Measurements from ENCODE around the gene OBP2A.
A peak's percentile ranks its signal among the peaks of the same experiment; 100 is the strongest.
"Not testable (repeated sequence)": the region's sequence is repeated elsewhere in the genome, so short reads cannot be mapped to it uniquely, and the experiment has no call there.

The OBP2A gene, protein sequence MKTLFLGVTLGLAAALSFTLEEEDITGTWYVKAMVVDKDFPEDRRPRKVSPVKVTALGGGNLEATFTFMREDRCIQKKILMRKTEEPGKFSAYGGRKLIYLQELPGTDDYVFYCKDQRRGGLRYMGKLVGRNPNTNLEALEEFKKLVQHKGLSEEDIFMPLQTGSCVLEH

DNA sequence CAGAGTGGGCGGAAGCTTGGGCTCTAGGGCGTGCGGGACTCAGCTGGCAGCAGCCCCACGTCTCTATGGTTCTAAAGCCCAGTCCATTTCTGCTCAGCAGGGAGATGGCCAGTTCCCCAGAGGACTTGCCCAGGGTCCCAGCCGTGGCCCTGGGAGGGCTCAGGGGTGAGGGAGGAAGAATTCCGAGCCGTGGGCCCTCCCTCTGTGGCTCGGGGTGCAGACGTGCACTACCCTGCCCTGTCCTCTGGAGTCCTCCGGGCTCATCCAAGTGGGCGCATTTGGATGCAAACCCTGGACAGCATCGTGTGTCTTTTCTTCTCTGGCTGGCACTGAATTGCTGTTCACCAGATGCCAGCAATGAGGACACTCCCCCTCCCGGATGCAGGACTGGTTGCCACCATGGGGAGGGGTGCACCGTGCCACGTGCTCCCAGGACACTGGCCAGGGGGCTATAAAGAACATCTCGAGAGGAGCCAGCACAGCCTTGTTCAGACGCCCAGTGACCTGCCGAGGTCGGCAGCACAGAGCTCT, at the start of gene OBP2A:
Gene OBP2A (plus strand): TSS at position 481 of the 531 bp plus-strand sequence. CDS start 55 bp downstream, outside the sequence.
- not testable (repeated sequence) for DNase-seq

DNA sequence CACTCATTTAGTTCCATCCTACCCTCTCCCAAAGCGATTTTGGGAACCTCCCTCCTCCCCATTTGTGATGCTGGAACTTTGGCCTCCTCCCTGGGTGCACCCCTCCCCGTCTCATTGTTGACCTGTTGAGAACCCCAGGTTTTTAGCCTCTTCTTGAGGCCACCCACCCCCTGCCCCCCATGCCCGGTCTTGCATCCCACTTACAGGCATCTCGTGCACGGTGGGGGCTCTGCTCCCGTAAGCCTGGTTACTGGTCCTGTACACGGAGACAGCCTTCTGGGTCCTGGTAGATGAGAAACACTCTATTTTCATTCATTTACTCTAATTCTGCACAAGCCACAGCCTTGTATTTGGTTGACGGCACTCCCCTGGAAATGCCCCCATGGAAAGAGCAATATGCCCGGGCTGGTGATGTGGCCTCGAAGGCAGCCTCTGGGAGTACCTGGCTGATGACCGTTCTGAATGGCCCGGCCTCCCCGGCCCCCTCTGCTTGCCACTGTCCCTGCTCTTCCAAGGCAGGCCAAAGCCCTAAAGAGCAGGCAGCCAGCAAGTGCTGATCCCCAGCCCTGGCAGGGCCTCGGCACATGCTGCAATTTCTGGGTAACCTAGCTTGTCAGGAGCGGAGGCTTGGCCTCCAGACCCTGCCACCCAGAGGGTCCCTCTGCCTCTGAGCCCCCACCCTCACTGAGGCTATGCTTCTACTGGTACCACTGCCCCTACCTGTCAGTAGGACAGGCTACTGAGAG, 47.4 kb upstream of the OBP2A start:
- DNase-seq: no peak

DNA sequence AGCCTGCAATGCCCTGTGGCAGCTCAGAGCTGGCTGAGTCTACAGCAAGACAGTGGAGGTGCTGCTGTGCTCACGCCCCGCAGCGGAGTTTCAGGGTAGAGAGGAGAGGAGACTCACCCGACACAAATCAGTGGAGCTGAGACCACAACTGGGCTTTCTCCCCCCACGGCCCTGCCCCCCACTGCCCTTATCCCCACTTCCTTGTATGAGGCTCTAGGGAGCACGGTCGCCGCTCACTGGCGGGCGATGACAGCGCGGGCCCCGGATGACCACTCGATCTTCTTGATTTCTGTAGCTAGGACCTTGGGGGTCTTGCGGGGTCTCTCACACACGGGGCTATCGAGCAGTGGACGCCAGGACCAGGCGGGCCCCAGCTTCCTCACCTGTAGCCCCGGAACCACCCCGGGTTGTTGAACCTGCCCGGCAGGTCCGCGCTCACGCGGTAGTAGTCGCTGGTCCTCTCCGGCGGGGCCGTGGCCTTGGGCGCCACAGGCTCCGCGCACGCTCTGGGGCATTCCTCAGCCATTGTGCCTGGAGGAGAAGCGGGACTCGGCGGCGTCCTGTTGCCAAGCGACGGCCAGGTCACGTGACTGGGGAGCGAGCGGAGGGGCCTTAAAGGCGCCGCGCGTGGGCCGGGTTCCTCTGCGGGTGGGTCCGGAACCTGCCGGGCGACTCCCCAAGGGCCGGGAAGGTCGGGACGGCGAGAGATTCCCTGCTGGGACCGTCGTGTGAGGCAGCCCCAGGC, 46.4 kb upstream of the OBP2A start:
- DNase-seq: peak; percentile 89

DNA sequence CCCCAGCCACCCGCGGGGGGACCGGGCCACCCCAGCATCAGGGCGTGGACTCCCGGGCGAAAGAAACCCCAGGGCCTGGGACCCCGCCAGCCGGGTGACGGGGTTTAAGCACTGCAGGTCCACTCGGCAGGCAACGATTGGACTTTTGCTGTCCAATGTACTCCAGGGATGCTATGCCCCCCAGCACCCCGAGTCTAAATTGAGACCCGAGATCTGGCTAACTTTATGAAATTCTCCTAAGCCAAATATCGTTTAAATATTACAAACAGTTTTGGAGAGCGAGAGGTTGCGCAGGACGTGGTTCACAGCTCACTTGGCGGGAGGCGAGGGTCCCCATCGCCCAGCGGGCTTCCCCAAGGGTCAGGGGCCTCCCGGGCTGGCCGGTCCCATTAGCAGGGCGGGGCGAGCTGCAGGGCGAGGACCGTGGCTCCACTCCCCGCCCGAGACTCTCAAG, 45.8 kb upstream of the OBP2A start:
- DNase-seq: no peak

DNA sequence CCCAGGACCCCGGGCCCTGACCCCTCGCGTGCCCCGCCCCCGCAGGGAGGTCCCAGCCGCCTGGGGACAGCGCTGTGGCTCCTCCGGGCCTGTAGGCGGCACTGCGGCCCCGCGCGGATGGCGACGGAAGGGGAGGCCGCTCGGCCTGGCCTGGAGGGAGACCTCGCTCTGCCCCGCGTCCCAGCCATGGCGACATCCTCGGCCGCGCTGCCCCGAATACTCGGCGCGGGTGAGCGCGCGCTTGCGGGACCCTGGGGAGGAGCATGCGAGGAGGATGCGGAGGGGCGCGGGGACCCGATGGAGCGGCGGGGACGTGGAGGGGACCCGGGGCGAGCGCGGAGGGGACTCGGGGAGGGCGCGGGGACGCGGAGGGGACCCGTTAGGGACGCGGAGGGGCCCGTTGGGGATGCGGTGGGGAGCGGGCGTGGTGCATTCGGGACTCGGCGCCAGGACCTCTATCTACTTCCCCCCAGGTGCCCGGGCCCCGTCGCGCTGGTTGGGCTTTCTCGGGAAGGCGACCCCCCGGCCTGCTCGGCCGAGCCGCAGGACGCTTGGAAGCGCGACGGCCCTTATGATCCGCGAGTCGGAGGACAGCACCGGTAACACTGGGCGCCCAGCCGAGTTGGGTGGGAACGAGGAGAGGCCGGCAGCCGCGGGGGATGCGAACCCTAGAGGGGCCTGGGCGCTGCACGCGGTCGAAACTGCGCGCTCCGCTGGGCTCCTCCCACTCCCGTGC, 45.2 kb upstream of the OBP2A start, which contains the start of gene MRPS2:
Gene MRPS2 (plus strand): TSS at position 158 of the 736 bp plus-strand sequence. CDS start 29 bp downstream, at position 187.
- peak; percentile 88 for DNase-seq

DNA sequence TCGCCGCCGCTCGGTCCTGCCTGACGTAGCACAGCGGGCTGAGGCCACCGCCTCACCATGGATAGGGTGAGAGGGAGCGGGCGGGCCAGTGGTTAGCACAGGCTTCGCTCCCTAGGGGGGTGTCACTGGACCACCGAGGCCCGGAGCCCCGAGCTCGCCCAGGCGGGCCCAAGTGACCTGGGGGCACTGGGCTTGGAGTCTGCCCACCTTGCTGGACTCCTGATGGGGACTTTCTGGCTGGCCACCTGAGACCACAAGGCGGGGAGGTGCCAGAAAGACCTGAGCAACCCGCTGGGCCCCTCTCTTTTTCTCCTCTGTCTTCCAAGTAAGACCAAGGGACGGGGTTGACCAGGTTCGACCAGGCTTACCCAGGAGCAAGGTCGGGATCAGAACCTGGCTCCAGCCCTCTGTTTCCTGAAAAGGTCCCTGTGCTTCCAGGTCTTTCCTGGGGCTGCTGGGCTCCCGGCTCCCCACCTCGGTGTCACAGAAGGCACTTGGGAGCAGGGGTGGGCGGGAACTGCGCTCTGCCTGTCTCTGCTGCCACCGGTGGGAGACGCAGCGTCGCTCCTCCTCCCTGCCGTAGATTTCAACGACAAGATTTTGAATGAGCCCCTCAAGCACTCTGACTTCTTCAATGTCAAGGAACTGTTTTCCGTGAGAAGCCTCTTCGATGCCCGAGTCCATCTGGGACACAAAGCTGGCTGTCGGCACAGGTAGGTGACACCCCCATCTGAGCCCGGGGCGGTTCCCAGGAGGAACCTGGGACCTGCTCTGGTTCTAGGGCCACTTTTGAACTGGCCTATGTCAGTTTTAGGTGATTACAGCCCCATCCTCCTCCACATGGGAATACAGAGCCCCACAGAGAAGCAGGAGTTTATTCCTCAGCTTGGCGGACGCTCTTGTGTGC, 44.4 kb upstream of the OBP2A start:
- peak; percentile 79 for DNase-seq

DNA sequence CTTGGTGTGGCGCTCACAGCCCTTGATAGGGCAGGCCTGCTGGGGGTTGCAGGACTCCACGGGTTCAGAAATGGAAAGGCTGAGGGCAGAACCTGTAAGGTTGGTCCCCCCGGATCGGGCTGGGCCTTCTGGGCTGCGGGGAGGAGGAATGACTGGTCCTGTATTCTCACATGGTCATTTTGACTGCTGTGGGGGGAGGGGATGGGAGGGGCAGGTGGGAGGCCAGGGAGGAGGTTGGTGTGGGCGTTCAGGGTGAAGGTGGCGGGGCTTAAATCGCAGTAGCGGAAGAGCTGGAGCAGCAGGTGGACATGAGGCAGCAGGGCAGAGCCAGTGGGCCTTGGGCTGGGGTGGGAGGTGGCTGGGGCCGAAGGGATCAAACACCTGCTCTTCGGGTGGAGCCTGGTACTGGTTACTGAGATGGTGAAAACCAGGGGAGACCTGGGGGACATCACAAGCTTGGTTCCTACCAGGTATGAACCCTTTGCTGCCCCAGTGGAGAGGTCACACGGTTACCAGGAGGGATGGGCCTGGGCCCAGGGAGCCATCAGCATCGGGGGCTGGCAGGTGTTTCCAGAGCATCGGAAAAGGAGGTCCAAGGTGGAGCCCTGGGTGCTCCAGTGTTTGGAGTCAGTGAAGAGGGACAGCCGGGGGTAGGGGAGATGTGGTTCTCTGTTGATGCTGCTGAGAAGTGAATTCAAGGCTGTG, 43.6 kb upstream of the OBP2A start:
- DNase-seq: no peak

DNA sequence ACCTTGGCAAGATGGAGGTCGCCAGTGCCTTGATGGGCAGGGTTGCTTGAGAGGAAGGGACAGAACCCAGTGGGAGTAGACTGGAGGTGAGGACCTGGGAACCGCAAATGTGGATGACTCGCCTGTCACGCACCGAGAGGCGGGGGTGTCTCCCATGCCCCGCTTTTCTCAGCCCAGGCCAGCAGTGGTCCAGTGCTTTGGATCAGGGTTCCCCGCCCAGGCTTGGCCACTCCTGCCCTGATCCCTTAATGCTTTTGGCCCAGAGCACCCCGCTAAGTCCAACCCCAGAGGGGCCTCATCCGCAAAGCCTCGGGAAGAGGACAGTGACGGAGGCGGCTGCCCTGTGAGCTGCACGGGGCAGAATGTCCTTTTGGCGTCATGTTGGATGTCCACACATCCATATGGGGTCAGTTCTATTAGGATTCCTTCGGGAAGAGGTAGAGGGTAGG, 43.0 kb upstream of the OBP2A start:
- no peak for DNase-seq

DNA sequence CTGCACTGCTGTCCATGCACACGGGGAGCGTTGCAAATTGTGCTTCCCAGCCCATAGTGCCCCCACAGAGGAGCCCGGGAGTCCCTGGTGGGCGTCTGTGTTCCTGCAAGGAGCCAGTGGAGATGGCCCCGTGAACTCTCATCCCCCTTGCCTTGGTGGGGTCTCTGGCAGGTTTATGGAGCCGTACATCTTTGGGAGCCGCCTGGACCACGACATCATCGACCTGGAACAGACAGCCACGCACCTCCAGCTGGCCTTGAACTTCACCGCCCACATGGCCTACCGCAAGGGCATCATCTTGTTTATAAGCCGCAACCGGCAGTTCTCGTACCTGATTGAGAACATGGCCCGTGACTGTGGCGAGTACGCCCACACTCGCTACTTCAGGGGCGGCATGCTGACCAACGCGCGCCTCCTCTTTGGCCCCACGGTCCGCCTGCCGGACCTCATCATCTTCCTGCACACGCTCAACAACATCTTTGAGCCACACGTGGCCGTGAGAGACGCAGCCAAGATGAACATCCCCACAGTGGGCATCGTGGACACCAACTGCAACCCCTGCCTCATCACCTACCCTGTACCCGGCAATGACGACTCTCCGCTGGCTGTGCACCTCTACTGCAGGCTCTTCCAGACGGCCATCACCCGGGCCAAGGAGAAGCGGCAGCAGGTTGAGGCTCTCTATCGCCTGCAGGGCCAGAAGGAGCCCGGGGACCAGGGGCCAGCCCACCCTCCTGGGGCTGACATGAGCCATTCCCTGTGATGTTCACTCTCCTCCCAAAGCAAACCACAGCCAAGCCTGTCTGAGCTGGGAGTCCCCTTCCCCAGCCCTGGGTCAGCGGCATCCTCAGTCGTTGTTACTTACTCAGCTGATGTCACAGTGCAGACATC, 42.3 kb upstream of the OBP2A start:
- DNase-seq: no peak

DNA sequence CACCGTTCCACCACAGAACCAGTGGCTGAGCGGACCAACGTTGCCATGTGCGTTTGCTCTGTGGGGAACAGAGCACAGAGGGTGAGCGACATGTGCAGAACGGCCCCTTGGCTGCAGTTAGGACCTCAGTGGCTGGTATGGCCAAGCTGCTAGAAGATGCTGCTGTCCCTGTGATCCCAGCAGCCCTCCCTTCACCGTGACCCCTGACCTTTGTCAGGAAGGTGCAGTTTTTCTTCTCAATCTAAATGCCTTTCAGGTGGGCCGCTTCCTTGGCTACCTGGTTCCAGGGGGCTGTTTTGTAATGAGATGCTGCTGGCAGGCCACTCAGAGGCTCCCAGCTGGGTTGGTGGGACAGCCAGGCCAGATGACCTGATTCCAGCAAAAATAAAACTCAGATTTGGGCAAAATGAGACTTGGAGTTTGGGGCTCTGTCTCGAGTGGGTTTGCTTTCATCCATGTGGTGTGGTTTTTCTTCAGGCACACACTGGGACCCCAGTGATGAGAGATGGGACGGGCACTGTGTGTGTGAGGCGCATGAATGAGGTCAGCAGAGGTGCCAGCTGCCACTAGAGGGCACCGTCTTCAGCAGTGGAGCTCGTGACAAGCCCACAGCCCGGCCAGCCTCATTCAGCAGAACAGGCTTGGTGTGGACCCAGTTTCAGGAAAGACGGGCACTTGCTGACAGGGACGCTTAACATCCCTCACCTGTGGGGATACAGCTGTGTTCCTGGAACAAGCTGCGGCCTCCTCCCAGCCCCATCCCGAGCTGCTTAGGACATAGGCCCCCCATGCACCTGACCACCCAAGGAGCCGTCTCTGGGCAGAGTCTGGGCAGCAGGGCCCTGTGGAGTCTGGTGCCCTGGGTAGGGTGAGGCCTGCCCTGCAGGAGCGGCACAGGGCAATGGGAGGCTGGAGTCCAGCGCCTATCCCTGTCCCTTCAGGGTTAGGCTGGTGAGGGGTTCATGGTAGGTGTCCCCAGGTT, 41.4 kb upstream of the OBP2A start:
- DNase-seq: peak; percentile 74

DNA sequence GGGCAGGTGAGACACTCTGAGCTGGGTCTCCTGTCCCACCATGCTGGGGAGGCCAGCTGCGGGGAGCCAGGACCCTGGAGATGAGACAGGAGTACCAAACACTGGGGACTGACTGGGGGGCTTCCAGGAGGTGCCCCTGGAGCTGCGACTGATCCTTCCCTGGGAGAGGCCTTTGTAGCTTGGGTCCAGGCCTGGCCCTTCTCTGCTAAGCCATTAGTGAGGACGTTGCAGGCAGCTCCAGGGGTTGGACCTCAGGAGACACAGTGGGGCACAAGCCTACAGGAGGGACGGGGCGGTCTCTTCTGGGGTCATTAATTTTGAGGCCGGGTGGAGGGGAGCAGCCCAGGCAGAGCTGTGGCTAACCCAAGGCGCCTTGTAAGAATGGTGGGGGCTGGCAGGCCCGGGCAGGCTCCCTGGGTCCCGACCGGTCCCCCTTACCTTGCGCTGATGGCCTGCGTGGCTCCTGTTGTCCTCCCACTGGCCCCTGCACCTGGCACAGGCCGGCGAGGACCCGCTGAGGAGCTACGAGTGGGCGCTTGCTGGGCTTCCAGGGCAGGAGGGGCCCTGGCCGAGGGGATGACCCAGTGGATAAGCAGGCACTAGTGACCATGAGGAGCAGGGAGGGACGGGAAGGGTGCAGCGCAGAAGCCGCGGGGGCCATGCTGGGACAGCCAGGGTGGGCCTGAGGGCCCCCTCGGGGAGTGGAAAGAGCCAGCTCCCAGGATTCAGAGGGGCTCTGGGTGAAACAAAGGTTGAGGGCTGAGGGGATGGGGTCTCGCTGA, 40.3 kb upstream of the OBP2A start:
- DNase-seq: no peak

DNA sequence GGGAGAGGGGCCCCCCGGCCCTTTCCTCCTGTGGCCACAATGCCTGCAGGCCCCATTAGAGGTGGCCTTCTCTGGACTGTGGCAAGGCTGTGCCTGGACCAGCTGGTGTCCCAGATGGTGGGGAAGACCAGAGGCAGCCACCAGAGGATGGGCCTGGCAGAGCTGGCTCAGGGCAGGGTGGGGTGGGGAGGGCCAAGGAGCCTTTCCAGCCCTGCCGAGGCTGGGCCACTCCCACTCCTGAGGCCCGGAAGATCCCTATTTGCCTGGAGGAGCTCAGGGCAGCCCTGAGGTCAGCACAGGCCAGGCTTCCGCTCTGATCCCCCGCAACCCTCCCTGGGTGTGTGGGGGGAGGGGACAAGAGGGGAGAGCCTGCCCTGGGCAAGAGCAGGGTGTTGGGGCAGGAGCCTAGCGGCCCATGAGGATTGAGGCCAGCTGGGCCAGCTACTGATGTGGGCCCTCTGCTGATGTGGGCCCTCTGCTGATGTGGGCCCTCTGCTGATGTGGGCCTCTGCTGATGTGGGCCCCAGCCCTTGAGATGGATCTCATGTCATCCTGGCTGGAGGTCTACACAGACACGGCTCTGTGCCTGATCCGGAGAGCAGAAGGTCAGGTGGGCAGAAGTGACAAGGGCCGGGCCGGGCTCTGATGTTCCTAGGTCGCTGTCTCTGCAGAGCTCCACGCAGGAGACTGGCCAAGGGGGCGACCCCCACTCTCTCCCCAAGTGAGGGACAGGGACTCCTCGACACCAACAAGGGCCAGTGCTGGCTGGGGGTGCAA, 39.4 kb upstream of the OBP2A start:
- DNase-seq: no peak

DNA sequence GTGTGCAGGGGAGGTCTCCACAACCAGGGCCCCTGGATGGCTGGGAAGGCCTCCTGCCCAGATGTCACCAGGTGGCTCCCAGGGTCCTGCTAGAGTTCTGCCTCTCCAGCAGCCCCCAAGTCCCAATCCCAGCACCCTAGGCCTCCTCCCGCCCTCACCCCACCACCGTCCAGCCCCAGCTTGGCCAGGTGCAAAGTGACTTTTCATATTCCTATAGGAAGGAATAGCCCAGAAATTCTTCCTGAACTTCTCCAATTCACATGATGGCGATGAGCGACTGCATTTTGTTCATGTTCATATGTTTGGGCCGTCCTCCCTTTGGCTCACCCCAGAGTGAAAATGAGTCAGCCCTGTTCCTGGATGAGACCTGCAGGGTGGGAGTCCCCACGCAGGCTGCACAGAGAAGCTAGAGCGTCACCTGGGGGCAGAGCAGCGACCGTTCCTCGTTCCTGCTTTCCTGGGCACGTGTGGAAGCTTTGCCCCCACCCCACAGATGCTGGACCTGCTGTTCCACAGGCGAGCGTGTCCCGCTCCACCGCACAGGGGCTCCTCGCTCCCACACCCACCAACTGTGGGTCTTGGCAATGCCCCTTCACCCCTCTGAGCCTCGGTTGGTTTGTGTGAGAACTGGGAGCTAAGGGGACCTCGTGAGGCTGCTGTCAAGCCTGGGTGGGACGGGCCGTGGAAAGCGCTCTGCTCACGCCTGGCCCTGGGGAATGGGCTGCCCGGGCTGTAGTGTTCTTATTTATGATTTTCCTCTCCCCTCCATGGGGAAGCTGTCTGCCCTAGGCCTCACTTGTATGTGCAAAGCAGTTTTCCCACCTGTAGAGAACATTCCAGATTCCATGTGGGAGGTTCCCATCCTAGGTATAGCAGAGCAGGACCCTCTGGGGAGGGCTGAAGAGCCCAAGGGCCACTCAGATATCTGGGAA, 38.6 kb upstream of the OBP2A start:
- DNase-seq: no peak

DNA sequence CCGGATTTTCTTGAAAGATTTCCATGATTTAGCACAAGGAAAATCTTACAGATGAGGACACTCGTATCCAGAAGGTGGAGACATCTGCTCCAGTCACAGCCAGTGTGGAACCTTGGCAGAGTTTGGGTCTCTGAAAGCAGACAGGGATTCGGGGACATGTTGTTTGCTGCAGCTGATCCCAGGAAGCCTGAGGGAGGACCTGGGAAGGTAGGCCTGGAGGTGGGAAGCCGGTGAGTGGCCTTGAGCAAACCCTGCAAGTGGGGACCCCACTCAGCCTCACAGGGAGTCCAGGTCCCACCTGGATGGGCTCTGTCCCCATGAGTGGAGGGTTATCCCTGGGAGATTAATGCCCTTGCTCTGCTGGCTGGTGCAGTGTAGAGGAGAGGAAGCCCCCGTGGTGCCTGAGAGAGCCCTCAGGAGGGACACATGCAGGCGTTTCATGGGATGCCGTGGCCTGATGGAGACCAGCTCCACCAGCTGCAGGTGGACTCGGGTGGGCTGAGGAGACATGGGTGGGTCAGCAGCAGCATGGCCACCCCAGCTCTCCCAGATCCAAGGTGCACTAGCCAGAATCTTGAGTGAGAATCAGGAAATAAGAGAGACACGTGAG, 37.6 kb upstream of the OBP2A start:
- DNase-seq: no peak

DNA sequence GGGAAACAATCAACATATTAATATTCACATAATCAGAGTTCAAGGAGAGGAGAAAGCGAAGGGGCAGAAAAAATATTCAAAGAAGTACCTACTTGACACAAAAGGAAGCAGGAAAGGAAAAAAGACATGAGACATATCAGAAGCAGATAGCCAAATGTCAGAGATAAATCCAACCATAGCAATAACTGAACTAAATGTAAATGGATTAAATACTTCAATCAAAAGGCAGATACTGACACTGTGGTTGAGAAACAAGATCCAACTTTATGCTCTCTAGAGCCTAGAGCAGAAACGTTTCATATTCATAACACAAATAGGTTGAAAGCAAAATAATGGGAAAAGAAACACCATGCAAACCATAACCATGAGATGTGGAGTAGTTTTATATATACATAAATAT, 36.5 kb upstream of the OBP2A start:
- DNase-seq: no peak
